HG03135 (cell line): Measurements from ENCODE around the gene FGF3.

Experiments
- ATAC-seq: cut with Tn5 transposase; IDR thresholded peaks from one replicate; pipeline ENCODE4 v1.9.1; 2021; ENCODE audit warnings: mild to moderate bottlenecking, moderate library complexity; ENCODE audit not compliant: unreplicated experiment

The FGF3 gene

DNA sequence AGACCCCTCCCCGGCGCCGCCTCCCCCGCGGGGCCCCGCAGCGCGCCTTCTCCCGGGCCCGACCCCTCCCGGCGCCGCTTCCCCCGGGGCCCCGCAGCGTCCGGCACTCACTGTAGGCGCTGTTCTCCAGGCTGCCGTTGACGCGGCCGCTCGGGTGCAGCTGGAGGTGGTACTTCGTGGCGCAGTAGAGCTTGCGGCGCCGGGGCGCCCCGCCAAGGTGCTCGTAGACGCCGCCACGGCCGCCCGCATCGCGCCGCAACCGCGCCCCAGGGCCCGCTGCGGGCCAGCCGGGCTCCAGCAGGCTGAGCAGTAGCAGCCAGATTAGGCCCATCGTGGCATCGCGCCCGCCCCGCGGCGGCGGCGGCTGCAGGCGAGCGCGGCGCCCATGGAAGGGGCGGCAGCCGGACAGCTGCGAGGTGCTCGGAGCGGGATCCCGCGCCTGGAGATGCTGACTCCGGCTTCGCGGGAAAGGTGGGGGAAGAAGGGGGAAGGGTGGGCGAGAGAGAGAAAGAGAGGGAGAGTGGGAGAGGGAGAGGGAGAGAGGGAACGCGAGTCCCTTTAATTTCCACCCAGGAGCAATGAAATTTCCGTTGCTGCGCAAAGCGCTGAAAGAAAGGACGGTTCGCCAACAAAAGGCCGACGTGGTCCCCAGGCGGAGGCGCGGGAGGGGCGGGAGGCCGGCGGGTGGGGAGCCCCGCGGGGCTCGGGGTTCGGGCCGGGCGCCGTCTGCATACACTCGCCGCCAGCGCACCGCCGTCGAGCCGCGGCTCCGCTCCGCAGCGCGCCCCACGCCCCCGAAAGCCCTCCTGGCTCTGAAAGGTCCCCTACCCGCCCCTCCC lies at the start of gene FGF3:
Gene FGF3 (minus strand): TSS at position 814 of the 839 bp plus-strand sequence. CDS start 483 bp downstream, at position 331.
- no peak for ATAC-seq

DNA sequence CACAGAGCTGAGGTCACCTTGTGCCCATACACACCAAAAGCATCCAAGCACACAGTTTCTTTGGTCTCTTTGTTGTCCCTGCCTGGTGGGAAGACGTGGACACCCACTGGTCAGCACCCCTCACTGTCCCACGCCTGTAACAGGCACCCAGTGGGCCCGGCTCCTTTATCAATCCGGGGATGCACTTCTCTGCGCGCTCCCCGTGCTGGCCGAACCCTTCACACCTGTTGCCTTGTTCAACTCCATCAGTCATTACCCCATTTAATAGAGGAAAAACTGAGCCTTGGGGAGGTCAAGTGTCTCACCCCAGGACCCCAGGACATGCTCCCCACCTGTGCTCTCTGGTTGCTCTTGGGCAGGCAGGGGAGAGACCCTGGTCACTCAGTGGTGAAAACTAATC lies 49.7 kb upstream of the FGF3 start:
- no peak for ATAC-seq

DNA sequence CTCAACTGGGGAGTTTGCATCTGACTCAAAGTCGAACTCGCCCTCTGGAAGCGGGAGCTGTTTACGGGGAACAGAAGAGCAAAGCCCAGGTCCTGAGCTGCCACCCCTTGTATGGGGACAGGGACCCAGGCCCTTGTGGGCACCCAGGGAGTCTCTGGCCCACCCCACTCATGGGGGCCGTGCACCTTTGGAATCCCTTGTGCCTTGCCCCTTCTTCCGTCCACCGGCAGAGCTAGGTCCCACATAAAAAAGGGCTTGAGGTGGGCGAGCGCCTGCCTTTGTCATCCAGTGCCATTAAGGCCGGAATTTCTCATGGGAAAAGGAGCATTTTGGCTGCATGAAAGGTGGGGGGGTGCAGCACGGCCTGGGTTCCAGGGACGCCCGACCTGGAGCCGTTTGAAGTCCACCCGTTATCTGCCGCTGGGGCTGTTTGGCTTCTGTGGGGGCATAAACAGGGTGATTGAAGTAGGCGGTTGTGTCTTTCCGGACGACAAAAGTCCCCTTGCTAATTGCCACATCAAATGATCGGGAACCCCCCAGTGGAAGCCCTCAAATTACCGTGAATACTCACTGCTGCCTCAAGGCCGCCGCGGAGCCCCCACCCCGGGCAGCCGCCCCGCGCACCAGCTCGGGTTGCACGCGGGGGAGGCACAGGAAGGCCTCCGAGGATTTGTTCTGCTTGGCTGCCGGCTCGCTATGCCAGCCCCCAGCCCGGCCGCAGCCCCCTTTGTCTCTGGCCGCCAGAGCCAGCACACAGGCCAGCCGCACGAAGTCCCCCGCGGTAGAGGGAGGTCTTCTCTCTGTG lies 49.0 kb upstream of the FGF3 start:
- ATAC-seq = no peak

DNA sequence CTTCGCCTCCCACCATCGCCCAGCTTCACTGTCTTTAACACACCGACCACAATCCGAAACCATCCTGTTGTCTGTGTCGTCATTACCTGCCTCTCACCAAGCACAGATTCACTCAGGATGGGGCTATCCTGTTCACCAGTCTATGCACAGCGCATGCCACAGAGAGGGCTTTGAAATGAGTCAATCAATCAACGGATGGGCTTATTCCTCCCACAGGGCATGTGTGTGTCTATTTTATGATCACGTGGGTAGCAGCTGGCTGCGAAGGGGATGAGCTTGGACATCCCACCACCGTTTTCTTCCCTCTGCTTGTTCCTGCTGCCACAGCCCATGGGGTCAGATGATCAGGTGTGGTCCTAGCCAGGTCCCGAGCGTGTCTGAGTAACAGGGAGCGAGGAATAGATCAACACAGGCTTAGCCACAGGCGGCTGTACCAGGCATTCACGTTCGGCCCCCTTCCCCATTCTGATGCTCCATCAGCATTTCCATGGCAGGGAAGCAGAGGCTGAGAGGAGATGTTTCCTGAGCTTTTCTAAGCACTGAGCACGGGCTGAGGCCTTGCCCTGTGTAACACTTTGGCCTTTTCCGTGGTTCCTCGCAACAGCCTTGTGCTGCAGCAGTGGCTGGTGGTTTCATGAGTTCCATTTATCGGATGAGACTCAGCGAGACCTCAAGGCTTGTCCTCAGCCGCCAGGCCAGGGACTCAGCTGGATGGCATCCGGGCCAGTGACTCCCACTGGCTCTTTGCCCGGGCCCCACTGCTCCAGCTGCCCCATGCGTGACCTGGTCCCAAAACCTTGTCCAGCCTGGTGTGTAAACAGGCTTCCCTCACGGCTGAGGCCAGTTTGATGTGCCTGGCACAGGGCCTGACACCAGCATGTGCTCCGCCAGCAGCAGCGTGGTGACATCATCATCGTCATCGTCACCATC lies 48.1 kb upstream of the FGF3 start:
- ATAC-seq = no peak

DNA sequence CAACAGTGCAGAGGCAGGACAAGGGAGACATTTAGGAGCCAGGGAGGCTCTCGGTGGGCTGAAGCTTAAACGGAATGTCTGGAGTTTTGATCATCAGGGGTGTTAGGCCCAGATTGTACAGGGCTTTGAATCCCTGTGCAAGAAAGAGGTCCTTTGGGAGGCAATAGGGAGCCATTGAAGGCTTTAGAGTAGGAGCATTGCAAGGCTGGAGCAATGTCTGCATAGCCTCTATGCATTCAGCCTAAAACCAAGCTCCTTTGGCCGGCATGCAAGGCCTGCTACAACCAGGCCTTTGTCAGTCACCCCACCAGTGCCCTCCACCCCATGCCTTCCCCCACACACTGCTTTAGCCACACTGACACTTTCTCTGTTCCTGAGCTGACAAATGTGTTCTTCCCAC lies 47.4 kb upstream of the FGF3 start:
- ATAC-seq = no peak

DNA sequence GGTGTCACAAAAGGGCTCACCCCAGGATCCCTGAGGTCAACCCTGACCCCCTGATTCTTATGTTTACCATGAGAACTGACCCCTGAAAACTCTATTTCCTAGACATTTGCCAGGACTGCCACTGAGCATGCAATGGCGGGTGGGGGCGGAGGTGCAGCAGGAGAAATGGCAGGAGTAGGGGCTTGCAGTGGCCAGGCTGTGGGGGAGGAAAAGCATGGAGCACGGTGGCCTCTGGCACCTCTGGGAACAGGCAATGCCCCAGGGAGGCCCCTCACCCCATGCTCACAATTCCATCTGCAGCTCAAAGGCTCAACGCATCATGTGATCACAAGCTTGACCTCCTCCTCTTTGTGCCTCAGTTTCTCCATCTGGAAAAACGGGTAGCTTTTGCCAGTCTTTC lies 46.5 kb upstream of the FGF3 start:
- no peak for ATAC-seq

DNA sequence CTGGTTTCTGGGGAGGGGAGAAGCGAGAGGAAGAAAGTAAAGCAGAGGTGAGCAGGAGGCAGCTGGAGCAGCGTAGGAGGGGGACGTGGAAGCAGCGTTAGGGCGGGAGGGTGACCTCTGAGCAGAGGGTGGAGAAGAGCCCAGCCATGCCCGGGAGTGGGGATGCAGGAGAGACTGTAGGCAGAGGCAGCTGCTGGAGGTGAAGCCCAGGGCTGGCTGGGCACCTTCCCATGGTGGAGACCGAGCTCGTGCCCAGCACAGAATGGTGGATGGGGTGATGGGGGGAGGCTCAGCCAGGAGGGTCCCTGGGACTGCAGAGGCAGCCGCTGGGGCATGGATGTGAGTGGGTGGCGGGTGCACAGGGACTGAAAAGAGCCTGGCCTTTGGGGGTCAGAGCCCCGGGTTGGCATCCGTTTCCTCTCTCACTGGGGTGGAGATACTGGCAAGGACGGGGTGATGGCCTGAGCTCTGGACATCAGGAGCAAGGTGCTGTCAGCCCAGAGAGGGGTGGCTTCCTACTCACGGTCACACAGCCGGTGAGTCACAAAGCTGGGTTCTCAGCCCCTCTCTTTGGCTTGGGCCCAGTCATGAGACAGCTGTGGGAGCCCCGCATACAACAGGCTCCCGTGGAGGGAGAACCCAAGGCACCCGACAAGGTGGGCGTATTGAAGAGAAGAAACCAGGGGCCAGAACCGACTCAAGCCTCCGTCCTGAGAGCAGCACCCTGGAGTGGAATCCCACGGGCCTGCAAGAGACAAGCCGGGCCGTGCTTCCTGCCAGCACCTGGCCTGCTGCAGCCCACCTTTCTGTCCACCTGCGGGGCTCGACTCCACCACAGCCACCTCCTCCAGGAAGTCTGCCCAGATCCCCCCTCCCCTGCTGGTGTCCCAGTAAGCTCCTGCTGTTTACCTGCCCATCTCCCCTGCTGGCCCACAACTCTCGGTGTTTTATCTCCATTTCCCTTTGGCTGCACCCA lies 45.8 kb upstream of the FGF3 start:
- ATAC-seq = no peak

DNA sequence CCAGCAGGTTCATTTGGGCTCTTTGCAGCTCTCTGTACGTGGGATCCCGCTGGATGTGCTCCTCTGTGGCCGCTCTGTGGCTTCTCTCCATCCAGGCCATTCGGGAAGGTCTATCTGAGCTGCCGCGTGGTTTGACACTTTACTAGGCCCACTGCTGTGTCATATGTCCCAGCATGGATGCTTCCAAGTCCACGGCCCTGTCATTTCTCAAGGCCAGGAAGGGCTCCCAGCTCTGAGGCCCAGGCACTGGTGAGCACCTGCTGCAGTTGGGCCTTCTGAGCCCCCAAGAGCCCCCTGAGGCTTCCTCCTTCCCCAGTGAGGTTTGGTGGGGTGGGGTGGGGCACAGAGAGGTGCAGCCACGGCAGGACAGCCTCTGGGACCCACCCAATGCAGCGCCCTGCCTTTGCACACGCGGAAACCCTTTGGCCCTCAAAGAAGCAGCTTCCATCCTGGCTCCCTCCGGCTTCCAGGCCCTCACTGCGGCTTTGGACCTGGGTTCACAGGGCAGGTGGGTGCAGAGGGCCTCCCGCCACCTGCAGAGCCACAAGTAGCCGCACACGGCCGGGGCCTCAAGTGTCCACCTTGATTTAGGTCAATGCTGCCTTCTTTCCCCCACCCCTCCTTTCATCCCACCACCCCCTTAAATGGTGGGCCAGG lies 44.5 kb upstream of the FGF3 start:
- no peak for ATAC-seq

DNA sequence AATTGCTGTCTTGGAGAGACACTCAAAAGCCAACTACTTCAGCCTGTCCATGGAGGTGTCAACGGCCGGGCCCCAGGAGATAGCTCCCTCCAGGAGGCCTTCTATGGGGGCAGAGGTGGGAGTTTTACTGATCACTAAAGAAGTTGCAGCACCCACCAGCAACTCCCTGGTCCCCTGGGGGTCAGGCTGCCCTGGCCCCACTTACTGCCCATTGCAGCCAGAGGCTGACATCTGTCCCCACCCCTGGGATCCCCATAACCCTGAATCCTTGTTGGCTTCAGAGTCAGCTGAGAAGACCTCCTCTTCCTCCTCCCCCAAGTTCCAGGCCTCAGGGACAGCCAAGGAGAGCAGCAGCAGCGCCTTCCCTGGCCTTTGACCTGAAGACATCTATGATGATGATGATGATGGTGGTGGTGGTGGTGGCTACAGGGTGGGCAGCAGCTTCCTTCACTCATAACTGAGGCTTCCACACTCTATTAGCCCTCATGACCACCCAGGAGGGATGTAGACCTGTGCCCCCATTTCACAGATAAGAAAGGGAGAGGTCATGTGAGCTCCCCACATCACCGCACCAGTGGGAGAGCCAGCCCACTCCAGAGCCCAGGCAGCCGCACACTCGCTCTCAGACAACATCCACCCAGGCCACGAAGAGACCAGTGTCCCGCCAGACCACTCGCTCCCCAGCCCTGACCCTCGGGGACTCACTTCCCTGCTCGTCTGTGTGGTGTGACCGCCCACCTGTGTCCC lies 43.8 kb upstream of the FGF3 start:
- no peak for ATAC-seq

DNA sequence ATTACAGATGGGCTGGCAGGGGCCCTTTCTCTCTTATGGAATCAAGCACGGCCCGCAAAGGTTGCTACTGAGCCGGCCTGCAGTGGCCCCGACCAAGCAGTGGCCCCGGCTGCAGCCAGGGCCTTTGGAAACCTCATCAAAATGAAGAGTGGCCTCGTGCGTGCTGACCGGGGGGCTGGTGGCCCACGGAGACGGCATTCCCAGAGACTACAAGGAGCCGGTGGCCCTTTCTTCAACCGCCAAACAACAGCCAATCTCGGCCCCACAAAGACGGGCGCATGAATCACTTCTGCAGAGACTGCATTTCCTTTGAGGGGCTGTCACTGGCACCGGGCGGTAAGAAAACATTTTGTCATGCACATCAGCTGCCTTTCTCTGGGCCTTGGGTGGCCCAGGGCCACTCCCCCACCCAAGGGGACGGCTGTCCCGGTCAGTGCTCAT lies 43.1 kb upstream of the FGF3 start:
- ATAC-seq = no peak

DNA sequence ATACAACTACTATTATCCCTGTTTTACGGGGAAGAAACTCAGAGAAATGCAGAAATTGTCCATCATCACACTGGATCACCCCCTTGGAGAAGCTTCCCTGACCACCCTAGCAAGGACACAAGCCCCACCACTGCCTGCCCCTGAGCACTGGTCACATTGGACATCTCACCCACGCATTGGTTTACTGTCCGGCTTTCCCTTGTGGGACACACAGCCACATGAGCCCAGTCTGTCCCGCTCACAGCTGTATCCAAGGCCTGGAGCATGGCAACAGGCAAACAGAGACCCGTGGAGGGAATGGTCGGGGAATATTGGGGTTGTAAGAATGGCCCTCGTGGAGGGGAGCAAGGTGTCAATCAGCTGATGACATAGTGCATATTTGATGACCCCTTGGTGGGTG lies 42.7 kb upstream of the FGF3 start:
- no peak for ATAC-seq

DNA sequence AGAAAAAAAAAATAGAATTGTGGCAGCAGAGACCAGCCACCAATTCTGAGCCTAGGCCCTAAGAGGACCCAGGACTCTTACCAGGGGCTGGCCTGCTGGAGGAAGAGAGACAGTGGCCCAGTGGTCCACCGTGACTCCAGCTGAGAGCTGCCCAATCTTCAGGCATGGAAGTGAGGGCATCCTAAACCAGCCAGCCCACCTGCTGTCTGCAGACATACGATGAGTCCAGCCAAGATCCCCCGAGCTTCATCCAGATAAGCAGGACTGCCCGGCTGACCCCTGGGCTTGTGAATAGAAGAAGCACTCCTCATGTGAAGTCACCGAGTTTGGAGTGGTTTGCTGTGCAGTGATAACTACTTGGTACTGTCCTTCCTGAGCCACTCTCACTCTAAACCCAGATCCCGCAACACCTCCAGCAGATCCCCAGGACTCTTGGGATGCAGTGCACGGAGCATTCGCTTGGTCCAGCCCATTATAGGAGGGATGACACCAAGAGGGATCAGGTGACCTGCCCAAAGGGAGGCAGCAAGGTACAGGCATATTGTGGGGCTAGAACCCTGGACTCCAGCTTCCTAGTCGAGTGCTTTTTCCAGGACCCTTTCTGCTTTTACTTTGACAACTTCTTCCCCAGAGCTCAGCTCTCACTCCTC lies 41.7 kb upstream of the FGF3 start:
- ATAC-seq = no peak

DNA sequence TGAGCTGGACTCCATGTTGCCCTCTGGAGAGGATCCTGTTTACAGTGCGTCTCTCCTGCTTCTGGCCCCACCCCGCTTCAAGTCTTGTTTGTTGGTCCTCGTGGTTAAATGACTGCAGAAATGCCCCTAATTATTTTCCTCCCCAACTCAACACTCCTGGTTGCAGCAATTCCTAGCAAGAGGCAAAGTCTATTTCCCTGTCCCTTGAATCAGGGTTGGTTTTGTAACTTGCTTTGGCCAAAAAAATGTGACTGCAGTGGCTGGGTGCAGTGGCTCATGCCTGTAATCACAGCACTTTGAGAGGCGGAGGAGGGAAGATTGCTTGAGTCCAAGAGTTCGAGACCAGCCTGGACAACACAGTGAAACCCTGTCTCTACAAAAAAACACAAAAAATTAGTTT lies 41.0 kb upstream of the FGF3 start:
- no peak for ATAC-seq

DNA sequence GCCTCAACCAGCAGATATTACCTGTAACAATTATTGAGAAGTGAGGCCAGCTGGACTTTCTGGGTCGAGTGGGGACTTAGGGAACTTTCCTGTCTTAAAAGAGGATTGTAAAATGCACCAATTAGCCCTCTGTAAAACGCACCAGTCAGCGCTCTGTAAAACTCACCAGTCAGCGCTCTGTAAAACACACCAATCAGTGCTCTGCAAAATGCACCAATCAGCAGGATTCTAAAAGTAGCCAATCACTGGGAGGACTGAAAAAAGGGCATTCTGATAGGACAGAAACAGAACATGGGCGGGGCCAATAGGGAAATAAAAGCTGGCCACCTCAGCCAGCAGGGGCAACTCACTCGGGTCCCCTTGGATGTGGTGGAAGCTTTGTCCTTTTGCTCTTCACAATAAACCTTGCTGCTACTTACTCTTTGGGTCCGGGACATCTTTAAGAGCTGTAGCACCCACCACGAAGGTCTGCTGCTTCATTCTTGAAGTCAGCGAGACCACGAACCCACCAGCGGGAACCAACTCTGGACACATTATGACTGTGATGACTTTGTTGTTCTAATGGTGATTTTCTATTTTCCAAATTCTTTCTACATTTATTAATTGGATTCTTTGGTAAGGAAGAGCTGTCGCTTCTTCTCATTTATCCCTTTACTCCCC lies 40.2 kb upstream of the FGF3 start:
- no peak for ATAC-seq

DNA sequence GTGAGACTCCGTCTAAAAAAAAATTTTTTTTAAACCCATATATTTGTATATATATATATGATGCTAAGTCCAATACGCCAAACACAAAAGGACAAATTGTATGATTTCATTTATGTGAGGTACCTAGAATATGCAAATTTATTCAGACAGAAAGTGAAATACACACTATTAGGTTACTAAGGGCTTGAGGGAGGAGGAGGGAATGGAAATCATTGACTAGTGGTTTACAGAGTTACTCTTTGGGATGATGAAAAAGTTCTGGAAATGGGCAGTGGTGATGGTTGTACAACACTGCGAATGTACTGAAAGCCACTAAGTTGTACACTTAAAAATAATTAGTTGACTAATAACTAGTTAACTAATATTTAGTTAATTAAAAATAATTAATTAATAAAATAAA lies 36.2 kb upstream of the FGF3 start:
- ATAC-seq = no peak

DNA sequence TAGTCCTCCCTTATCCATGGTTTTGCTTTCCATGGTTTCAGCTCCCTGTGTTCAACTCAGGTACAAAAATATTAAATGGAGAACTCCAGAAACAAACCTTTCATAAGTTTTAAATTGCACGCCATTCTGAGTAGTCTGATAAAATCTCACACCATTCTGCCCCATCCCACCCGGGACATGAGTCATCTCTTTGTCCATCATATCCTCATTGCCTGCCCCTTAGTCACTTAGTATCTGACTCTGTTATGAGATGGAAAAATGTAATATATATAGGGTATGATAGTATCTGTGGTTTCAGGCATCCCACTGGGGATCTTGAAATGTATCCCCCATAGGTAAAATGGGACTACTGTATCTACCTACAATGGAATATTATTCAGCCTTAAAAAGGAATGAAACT lies 35.5 kb upstream of the FGF3 start:
- no peak for ATAC-seq

DNA sequence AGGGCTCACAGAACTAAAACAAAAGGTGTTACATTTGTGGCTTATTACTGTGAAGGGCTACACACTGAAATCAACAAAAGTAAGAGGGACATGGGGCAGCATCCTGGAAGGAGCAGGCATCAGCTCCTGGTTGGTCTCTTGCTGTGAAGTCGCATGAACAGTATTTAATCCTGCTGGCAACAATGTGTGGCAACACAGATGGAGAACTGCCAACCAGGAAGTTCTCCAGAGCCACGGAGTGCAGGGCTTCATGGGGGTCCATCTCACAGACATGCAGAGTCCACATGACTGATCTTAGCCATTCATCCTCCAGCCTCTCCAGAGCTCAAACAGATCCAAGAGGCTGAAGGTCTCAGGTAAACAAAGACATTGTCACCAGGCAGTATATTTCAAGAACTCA lies 32.8 kb upstream of the FGF3 start:
- no peak for ATAC-seq

DNA sequence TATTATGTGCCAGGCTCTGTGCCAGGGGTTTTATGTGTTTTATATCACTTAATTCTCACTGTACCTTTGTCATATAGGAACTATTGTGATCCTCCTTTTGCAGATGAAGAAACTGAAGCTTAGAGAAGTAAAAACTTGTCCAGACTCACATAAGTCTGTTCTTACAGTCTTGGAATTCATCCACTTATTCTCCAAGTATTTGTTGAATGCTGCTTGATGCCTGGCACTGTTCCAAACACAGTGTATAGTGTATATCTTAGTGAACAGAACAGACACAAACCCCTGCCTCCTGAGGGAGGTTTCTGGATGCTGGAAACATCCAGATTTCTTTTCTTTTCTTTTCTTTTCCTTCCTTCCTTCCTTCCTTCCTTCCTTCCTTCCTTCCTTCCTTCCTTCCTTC lies 29.0 kb upstream of the FGF3 start:
- ATAC-seq = no peak
